Tibial nerve (tissue), 4 donors: ENCODE data around the gene COQ2. TPM values are rescaled to one million over a fixed set of nuclear protein-coding genes. Genes with fewer than 3 reads are reported as not detected.

Experiments used
- DNase-seq, 2 donors: peaks; one replicate each; pipeline ENCODE4 v3.0.0-alpha.2; 2019; ENCODE audit warnings: low spot score in 2 of 2
- H3K27ac ChIP-seq, 4 donors: fragments of 200-600 bp; sonication (generic) in 3 of 4; one replicate each; pipeline ENCODE4 v1.5.1; 2017 to 2019; ENCODE audit warnings: mild to moderate bottlenecking in 1 of 4
- H3K27me3 ChIP-seq, 2 donors: fragments of 200-600 bp; sonication (generic) in 1 of 2; one replicate each; pipeline versions ENCODE4 v1.5.1 to v1.6.0; 2017 to 2019
- H3K36me3 ChIP-seq, 3 donors: fragments of 200-600 bp; sonication (generic); one replicate each; pipeline ENCODE4 v1.5.1; 2018 to 2019
- H3K4me1 ChIP-seq, 4 donors: fragments of 200-600 bp; sonication (generic) in 3 of 4; one replicate each; pipeline ENCODE4 v1.5.1; 2017 to 2019
- H3K4me3 ChIP-seq, 4 donors: fragments of 200-600 bp; sonication (generic) in 3 of 4; one replicate each; pipeline ENCODE4 v1.5.1; 2017 to 2019; ENCODE audit warnings: mild to moderate bottlenecking in 1 of 4, moderate library complexity in 1 of 4
- H3K9me3 ChIP-seq, 4 donors: fragments of 200-600 bp; sonication (generic) in 3 of 4; one replicate each; pipeline ENCODE4 v1.5.1; 2017 to 2019
- CTCF ChIP-seq, 5 experiments: fragments of 200-600 bp in 3 of 5; fragments of 450-650 bp in 2 of 5; sonication (generic) in 3 of 5; IDR thresholded peaks; one replicate each; pipeline ENCODE4 v1.5.1; 2016 to 2019; ENCODE audit warnings: antibody characterized with exemption in 5 of 5, mild to moderate bottlenecking in 3 of 5, moderate library complexity in 2 of 5
- EP300 ChIP-seq, 2 donors: sonication (generic); formaldehyde crosslinking; IDR thresholded peaks; one replicate each; pipeline ENCODE4 v1.6.1; 2017; ENCODE audit warnings: antibody characterized with exemption in 2 of 2, mild to moderate bottlenecking in 1 of 2
- POLR2A ChIP-seq, 2 donors: fragments of 450-650 bp; IDR thresholded peaks; one replicate each; pipeline ENCODE4 v1.6.1; 2017; ENCODE audit warnings: antibody characterized with exemption in 2 of 2, mild to moderate bottlenecking in 2 of 2, moderate library complexity in 2 of 2
- WGBS, 2 donors: methylation state at CpG; one replicate each; pipeline ENCODE4 v1.1.5; 2018; 5-methylcytosine and 5-hydroxymethylcytosine counted together
- total RNA-seq, 4 donors: library from RNA; depleted of rRNA; stranded (reverse); fragments of >200 nt; gene quantifications; one replicate each; pipeline ENCODE4 v1.1.0, GENCODE V29; 2016

COQ2 gene
- total RNA-seq, 4 donors from 2014 or later, result 9.2 to 17.7 (median 11.6) TPM

- TF ChIP-seq POLR2A (IDR thresholded peaks at IDR 0.05), result no peak
- TF ChIP-seq EP300 (IDR thresholded peaks at IDR 0.05), result no peak
- TF ChIP-seq CTCF (IDR thresholded peaks at IDR 0.05), result no peak
- Histone ChIP-seq H3K9me3 (no peaks in the 10 kb centered on the region), H3K27me3 (no peaks in the 10 kb centered on the region), H3K4me1 (peaks cover 0 to 11% (median 0%) of the 10 kb centered on the region in 4 donors), H3K27ac (no peak overlapping the region), H3K4me3 (no peak overlapping the region), H3K36me3 (no peaks in the 10 kb centered on the region)
- 76 to 88% methylated on average over 1 of the region's 1 CpG for WGBS, 2 donors
- DNase-seq, result no peak
Measured at GRCh38 chr4:83231620-83232076, 53.0 kb downstream of the COQ2 start.

GRCh38 chr4:83230928-83231327 is 53.7 kb downstream of the COQ2 start:
- H3K4me3 ChIP-seq, result no peak overlapping the region
- DNase-seq, result no peak
- WGBS, 2 donors, result 69 to 80% methylated on average over 3 of the region's 3 CpGs
- H3K4me1 ChIP-seq, result peaks cover 0 to 11% (median 0%) of the 10 kb centered on the region in 4 donors
- no peaks in the 10 kb centered on the region for H3K36me3 ChIP-seq
- no peaks in the 10 kb centered on the region for H3K27me3 ChIP-seq
- no peak for TF ChIP-seq POLR2A (IDR thresholded peaks at IDR 0.05)
- TF ChIP-seq EP300 (IDR thresholded peaks at IDR 0.05), result no peak
- TF ChIP-seq CTCF (IDR thresholded peaks at IDR 0.05), result no peak
- no peak overlapping the region for H3K27ac ChIP-seq
- no peaks in the 10 kb centered on the region for H3K9me3 ChIP-seq

- no peaks in the 10 kb centered on the region for H3K27me3 ChIP-seq
- H3K36me3 ChIP-seq, result no peaks in the 10 kb centered on the region
- TF ChIP-seq POLR2A (IDR thresholded peaks at IDR 0.05) (no peak), EP300 (IDR thresholded peaks at IDR 0.05) (no peak), CTCF (IDR thresholded peaks at IDR 0.05) (no peak)
- 55 to 73% methylated on average over 3 of the region's 3 CpGs for WGBS, 2 donors
- H3K9me3 ChIP-seq, result no peaks in the 10 kb centered on the region
- no peak for DNase-seq
- no peak overlapping the region for H3K4me3 ChIP-seq
- no peak overlapping the region for H3K27ac ChIP-seq
- H3K4me1 ChIP-seq, result peaks cover 0 to 8% (median 0%) of the 10 kb centered on the region in 4 donors
Measured at GRCh38 chr4:83229791-83230190, 54.8 kb downstream of the COQ2 start.

GRCh38 chr4:83228231-83228630 is 56.4 kb downstream of the COQ2 start:
- no peak for DNase-seq
- 98 to 100% methylated on average over 1 of the region's 1 CpG for WGBS, 2 donors
- no peak for TF ChIP-seq CTCF (IDR thresholded peaks at IDR 0.05)
- no peak for TF ChIP-seq POLR2A (IDR thresholded peaks at IDR 0.05)
- Histone ChIP-seq H3K9me3 (no peaks in the 10 kb centered on the region), H3K27ac (no peak overlapping the region), H3K4me3 (no peak overlapping the region), H3K4me1 (peaks cover 0 to 8% (median 0%) of the 10 kb centered on the region in 4 donors), H3K27me3 (no peaks in the 10 kb centered on the region), H3K36me3 (no peaks in the 10 kb centered on the region)

GRCh38 chr4:83224502-83225197 is 59.9 kb downstream of the COQ2 start:
- H3K9me3 ChIP-seq, result no peaks in the 10 kb centered on the region
- WGBS, 2 donors, result 88 to 93% methylated on average over 6 of the region's 6 CpGs
- DNase-seq, result no peak

More at GRCh38 chr4:83224502-83225197, 59.9 kb downstream of the COQ2 start:
- H3K4me1 ChIP-seq, result peaks cover 0 to 5% (median 2%) of the 10 kb centered on the region in 4 donors
- no peaks in the 10 kb centered on the region for H3K27me3 ChIP-seq
- no peak overlapping the region for H3K27ac ChIP-seq
- TF ChIP-seq CTCF (IDR thresholded peaks at IDR 0.05) (no peak), EP300 (IDR thresholded peaks at IDR 0.05) (no peak), POLR2A (IDR thresholded peaks at IDR 0.05) (no peak)
- no peaks in the 10 kb centered on the region for H3K36me3 ChIP-seq
- no peak overlapping the region for H3K4me3 ChIP-seq
